H1 (cell line): ENCODE results near the gene TMEM147. TPM values are rescaled to one million over a fixed set of nuclear protein-coding genes. Genes with fewer than 3 reads are reported as not detected.
A peak's percentile ranks its signal among the peaks of the same experiment; 100 is the strongest.

Experiments
- CHD1 ChIP-seq: IDR thresholded peaks from 2 replicates; pipeline ENCODE4 v1.6.1; 2012; ENCODE audit warnings: low read depth, low read length, improper control_type of control experiment
- E2F6 ChIP-seq: IDR thresholded peaks from 2 replicates; pipeline ENCODE4 v1.6.1; 2012; ENCODE audit warnings: inconsistent platforms
- KDM5A ChIP-seq: fragments of 200-600 bp; IDR thresholded peaks from 2 replicates; pipeline ENCODE4 v1.7.1; 2012; ENCODE audit warnings: mild to moderate bottlenecking, low read length, inconsistent platforms, mixed read lengths
- NRF1 ChIP-seq: IDR thresholded peaks from 2 replicates; pipeline ENCODE4 v1.6.1; 2011; ENCODE audit warnings: mild to moderate bottlenecking, low read depth, low read length, improper control_type of control experiment
- POLR2AphosphoS5 ChIP-seq: IDR thresholded peaks from 2 replicates; pipeline ENCODE4 v1.6.1; 2011; ENCODE audit warnings: low read depth, low read length
- ZNF274 ChIP-seq: IDR thresholded peaks from 2 replicates; pipeline ENCODE4 v1.7.0; 2012; ENCODE audit warnings: low read length, borderline replicate concordance; ENCODE audit errors: extremely low read depth
- polyA plus RNA-seq, 7 experiments: library from polyadenylated mRNA; depleted of rRNA in 3 of 7; stranded (reverse) in 5 of 7; unstranded in 2 of 7; fragments of >200 nt in 5 of 7; fragments of 200-250 nt in 2 of 7; gene quantifications; 1 replicate in 5 of 7; 2 replicates in 1 of 7; 4 replicates in 1 of 7; pipeline versions ENCODE4 v1.2.1 to v1.2.3, GENCODE V29; 2011 to 2013; ENCODE audit warnings: missing spikeins in 2 of 7, mixed read lengths in 2 of 7
- total RNA-seq: library from RNA; stranded (reverse); fragmentation: NEBNext Ultra II Directional; extraction: Animal tissue kit (Norgen Biotek cat#: 25700); gene quantifications from 2 replicates; pipeline ENCODE4 v1.2.1, GENCODE V29; 2021
- TF ChIP-seq, protein P1 (sequence below), 3 experiments: IDR thresholded peaks; 1 replicate in 2 of 3; 2 replicates in 1 of 3; pipeline versions ENCODE4 v1.5.1 to v1.6.1; 2011; ENCODE audit warnings: low read length in 3 of 3, mild to moderate bottlenecking in 3 of 3, inconsistent platforms in 2 of 3, low read depth in 1 of 3, moderate library complexity in 1 of 3; ENCODE audit not compliant: insufficient read depth in 1 of 3; ENCODE audit errors: control extremely low read depth in 1 of 3

The TMEM147 gene
- total and polyA plus RNA-seq, 2 of the 8 experiments (the other 6 are each of a cell fraction or from before 2014, with no cell fraction given), result 159 to 418 TPM

DNA sequence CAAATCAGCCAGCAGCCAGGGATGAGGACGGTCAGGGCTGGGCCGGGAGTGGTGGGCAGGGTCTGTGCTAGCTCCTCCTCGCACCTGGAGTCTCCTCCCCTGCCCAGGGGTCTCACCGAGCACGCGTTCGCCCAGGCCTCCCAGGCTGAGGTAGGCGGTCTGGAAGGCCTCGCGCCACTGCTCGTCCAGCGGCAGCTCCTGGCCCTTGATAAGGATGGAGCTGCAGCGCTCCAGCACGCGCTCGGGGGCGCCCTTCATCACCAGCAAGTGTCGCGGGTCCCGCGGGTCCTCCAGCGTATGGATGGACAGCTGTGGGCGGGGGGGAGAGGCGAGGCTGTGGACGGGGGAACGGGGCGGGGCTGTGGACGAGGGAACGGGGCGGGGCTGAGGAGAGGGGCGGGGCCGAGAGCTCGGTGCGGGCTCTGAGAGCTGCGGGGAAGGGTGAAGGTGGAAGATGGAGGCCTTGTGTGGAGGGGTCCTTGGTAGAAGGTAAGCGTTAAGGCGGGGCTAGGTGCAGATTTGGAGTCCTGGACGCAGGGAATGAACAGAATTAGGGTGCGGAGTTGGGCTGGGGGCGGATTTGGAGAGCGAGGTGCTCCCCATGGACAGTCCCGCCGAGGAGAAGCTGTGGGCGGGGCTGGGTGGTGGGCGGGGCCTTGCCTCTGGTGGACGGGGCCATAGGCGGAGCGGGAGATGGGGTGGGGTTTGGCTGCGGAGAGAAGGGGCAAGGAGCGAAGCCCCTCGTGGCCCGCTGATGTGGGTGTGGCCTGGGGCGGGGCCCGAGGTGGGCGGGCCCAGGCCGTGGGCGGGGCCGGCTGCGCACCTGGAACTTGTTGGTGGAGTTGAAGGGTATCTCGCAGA, 12.3 kb downstream of the TMEM147 start (continued):
- TF ChIP-seq ZNF274, result no peak
- TF ChIP-seq NRF1, result peak; percentile 34; the same call in 1 of the 2 replicates
- no peak for TF ChIP-seq KDM5A
- TF ChIP-seq E2F6, result peak; percentile 82
- no peak for TF ChIP-seq CHD1
- TF ChIP-seq, protein P1, sequence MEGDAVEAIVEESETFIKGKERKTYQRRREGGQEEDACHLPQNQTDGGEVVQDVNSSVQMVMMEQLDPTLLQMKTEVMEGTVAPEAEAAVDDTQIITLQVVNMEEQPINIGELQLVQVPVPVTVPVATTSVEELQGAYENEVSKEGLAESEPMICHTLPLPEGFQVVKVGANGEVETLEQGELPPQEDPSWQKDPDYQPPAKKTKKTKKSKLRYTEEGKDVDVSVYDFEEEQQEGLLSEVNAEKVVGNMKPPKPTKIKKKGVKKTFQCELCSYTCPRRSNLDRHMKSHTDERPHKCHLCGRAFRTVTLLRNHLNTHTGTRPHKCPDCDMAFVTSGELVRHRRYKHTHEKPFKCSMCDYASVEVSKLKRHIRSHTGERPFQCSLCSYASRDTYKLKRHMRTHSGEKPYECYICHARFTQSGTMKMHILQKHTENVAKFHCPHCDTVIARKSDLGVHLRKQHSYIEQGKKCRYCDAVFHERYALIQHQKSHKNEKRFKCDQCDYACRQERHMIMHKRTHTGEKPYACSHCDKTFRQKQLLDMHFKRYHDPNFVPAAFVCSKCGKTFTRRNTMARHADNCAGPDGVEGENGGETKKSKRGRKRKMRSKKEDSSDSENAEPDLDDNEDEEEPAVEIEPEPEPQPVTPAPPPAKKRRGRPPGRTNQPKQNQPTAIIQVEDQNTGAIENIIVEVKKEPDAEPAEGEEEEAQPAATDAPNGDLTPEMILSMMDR (IDR thresholded peaks at IDR 0.05; ENCODE audit: control extremely low read depth in 1 of 3, insufficient read depth in 1 of 3, low read depth in 1 of 3, low read length in 3 of 3), result peak in 2 of 3 experiments; percentile 4 to 18; a peak in 1 of 4 replicates
- peak; percentile 78; the same call in 1 of the 2 replicates for TF ChIP-seq POLR2AphosphoS5
